Activated CD4-positive, CD25-positive, alpha-beta regulatory T cell treated with anti-CD3 and anti-CD28 coated beads, Interleukin-2, amount 50 U/mL, for 72 hours (primary cell): Measurements from ENCODE around the gene AOPEP.

Source experiments
- DNase-seq: peaks from one replicate; pipeline ENCODE4 v3.0.0; 2021

Gene AOPEP

DNA sequence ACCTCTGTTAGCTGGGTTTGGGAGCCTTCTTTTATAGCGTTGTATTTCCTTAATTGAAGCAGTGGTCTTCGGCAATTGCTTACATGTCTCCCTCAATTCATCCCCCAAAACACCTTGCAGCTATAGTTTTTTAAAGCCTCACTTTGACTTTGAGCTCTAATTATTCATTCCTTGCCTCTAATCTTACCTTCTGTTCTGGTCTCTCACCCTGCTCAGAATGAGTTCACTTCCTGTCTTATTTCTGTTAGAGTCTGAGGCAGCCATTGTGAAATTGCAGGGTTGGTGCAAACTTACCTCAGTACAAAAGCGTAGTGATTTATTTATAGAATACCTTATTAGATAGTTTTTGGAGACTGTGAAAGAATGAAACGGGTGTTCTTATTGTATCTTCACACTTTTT lies 35.0 kb downstream of the AOPEP start:
- DNase-seq = no peak

DNA sequence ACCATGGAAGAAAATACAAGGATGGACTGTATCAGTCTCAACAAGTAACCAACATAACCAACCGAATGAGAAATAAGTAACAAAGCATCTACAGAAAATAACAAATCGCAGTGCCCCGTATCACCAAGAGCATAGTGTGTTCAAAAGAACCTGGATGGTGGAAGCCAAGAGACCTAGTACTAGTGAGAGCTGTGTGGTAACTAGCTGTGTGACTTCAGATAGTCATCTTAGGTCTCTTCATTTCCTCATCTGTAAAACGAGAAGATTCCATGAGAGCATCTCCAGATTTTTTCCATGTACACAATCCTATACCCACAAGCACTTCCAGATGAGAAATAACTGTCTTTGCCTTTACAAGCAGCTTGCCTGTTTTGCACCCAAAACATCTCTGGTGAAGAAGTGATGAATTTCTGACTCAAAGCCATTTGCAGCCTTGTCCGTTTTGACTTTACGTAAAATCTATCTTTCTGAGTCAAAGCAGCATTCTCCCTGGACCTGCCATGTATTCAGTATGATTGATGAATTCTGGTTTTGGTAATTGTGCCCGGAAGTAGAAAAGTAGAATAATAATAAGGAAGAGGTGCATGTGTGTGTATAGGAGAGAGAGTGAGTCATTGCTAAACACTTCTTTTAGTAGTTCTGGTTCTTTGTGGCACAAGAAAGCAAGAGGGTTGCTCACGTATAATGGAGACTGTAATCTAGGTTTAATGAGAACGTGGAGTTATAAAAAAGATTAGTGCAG lies 41.0 kb downstream of the AOPEP start:
- DNase-seq = no peak

GRCh38 chr9:94768766-94769165 lies 42.3 kb downstream of the AOPEP start:
- DNase-seq = no peak

DNA sequence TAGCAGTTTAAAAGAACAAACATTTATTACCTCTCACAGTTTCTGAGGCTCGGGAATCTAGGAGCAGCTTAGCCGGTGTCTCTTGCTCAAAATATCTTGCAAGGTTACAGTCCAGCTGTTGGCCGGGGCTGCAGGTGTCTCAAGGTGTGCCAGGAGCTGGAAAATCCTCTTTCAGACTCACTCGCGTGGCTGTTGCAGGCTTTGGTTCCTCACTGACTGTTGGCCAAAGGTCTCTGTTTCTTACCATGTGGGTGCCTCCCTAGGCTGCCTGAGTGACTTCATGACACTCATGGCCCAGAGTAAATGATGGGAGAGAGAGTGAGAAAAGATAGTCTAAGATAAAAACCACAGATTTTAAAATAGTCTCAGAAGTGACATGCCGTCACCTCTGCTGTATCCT lies 43.8 kb downstream of the AOPEP start:
- no peak for DNase-seq

GRCh38 chr9:94771096-94771495 lies 44.6 kb downstream of the AOPEP start:
- no peak for DNase-seq

- DNase-seq = no peak
Measured at GRCh38 chr9:94772144-94772543, 45.6 kb downstream of the AOPEP start.

DNA sequence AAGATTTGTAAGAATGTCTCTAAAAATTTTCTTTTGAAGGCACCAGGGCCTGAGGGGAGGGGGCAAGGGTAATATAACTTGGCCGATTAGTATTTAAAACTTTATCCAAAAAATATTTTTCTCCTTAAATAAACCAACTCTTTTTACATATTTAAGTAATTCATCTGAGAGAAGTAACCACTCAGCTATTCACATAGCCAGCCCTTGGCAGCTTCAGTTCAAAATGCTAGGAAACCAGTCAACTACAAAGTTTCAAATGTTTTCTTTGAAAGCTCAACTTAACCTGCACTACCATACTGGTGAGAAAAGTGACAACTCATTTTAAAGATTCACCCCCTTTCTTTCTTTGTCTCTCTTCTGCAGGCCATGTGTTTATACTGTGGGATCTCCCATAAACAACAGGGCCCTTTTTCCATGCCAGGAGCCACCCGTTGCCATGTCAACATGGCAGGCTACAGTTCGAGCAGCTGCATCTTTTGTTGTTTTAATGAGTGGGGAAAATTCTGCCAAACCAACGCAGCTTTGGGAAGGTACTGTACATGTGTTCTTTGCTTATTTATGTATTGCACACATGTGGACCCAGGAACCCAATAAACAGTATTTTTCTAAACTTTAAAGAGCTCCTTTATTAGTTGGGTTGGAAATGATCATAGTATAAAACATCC lies 46.3 kb downstream of the AOPEP start:
- no peak for DNase-seq

GRCh38 chr9:94773655-94774054 lies 47.2 kb downstream of the AOPEP start:
- no peak for DNase-seq

DNA sequence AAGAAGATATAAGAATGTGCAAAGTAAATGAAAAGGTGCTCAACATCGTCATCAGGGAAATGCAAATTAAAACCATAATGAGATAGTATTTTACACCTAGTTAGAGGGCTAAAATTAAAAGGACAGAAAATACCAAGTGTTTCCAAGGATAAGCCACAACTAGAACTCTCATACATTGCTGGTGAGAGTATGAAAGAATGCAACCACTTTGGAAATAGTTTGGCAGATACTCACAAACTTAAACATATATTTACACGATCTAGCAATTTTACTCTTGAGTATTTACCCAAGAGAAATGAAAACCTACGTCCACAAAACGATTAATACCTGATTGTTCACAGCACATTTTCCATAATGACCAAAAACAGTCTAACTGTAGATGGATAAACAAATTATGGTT lies 51.5 kb downstream of the AOPEP start:
- DNase-seq = no peak

GRCh38 chr9:94779031-94779430 lies 52.5 kb downstream of the AOPEP start:
- no peak for DNase-seq

DNA sequence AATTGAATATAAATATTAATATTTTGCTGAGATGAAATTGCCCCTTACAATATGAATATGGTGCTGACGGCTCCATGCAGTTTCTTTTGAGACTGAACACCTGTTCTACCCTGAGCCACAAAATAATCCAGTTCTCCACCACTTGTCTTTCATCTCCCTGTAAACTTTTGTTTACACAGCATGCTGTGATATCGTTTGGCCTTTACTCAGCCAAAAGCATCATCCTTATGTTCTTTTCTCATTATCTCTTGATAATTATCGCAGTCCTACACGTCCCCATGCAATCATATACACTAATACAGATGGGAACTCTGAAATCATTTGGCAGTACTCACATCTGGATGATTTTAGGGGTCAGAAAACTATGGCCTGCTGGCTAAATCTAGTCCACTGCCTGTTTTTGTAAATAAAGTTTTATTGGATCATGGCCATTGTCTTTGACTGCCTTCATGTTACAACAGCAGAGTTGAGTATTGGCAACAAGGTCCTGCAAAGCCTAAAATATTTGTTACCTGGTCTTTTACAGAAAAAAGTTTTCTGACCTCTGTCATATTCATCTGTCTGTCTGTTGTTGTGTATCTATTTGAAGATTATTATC lies 53.3 kb downstream of the AOPEP start:
- DNase-seq = no peak

- DNase-seq = no peak
Measured at GRCh38 chr9:94780516-94780950, 54.0 kb downstream of the AOPEP start.

- DNase-seq = no peak
Measured at GRCh38 chr9:94782355-94783101, 56.0 kb downstream of the AOPEP start.

DNA sequence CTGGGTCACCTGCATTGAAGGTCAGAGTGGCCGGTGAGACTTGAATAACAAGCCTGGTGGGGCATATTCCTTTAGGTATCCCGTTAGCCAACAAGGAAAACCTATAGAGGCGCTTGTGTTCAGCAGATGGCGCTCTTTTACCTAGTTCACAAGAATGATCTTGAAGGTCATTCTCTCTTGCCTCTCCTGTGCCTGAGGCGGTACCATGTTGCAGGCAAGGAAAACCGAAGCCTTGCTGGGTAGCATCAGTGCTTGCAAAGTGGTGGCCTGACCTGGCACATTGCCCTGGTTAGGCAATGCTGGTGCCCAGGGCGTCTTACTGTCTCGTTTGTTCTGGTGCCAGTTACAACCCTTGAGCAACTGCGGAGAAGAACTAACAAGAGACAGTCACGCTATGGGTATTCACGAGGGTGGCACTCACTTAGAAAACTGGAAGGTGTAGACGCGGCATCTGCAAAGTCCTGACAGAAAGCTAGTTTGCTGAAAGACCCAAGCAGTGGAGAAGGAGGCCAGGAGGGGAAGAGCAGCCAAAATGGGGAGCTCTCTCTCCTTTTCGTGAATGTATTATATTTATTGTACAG lies 56.7 kb downstream of the AOPEP start:
- DNase-seq = no peak

GRCh38 chr9:94783928-94784327 lies 57.4 kb downstream of the AOPEP start:
- DNase-seq = no peak

- DNase-seq = no peak
Measured at GRCh38 chr9:94785215-94786169, 59.0 kb downstream of the AOPEP start.

DNA sequence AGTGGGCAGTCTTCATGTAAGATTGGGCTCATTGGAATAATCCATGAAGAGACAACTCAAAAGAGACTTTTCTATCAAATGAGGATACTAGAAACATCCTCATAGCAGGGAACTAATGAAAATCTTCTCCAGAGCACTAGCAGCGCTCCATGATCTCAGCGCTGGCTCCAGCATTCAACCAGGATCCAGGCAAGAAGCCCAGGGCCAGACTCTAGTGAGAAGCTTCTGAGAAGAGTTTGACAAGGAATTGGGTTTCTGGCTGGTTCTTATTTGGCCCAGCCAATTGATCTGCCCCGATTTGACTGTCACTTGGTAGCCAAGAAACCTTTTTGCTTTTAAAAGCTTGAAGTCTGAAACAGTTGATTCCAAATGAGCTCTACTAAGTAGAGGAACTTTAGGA lies 60.1 kb downstream of the AOPEP start:
- no peak for DNase-seq

DNA sequence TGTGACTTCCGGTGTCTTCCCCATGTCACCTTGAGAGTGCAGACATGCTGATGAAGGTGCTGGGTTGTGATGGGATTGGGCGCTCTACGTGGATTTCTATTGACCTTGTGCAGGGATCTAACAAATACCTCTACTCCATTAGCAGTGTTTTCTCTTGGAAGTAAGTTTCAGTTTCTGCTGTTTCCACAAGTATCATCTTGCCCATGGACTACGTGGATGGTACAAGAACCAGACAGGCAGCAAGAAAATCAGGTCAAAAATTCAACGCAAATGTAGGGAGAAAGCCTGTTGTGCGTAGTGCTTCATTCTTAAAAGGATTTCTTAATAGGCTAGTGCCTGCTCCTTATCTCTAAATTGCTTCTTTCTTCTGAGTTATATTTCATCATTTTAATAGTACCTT lies 60.8 kb downstream of the AOPEP start:
- no peak for DNase-seq

- DNase-seq = no peak
Measured at GRCh38 chr9:94788570-94789105, 62.1 kb downstream of the AOPEP start.

GRCh38 chr9:94791435-94791834 lies 64.9 kb downstream of the AOPEP start:
- DNase-seq = no peak

DNA sequence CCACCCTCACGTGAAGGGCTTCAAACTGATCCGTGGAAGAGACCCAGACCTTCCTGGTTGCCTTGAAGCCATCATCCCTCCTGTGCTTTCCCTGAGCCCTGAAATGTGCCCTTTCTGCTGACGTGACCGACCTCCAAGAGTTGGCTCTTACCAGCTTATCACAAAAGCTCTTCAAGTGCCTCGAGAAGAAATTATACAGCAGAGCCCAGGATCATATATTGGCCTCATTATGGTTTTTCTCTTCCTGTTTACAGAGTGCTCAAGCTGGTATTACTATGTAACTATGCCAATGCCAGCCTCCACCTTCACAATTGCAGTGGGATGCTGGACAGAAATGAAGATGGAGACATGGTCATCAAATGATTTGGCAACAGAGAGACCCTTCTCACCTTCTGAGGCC lies 66.0 kb downstream of the AOPEP start:
- no peak for DNase-seq
